SH-SY5Y (cell line): ENCODE data around the gene TRANK1.

Experiments
- GATA2 ChIP-seq: IDR thresholded peaks from 2 replicates; pipeline ENCODE4 v1.6.1; 2011; ENCODE audit warnings: mild to moderate bottlenecking, low read depth, low read length
- GATA3 ChIP-seq: IDR thresholded peaks from 2 replicates; pipeline ENCODE4 v1.6.1; 2011; ENCODE audit warnings: low read depth, mild to moderate bottlenecking, low read length, moderate library complexity

GRCh38 chr3:36991923-36992805 is 47.3 kb upstream of the TRANK1 start:
- no peak for TF ChIP-seq GATA2
- TF ChIP-seq GATA3: no peak
